ENCODE measurements around the gene ANKRD11. TPM values are rescaled to one million over a fixed set of nuclear protein-coding genes. Genes with fewer than 3 reads are reported as not detected.

ANKRD11 gene
- total RNA-seq, 1 experiment from 2014 or later = 99.4 TPM

GRCh38 chr16:89288966-89289365, 201.4 kb downstream of the ANKRD11 start:
- Histone ChIP-seq H3K27me3 (ENCODE audit: control insufficient read depth, insufficient read depth, low read length) (no peaks in the 10 kb centered on the region), H3K4me3 (ENCODE audit: low read depth in 2 of 2, low read length in 2 of 2) (no peak overlapping the region), H3K36me3 (ENCODE audit: control insufficient read depth, insufficient read depth, low read length) (peaks cover 9% of the 10 kb centered on the region), H3K27ac (ENCODE audit: low read length) (no peak overlapping the region), H3K4me1 (ENCODE audit: control insufficient read depth, insufficient read depth, low read length) (peaks cover 17% of the 10 kb centered on the region), H3K9me3 (ENCODE audit: control insufficient read depth, insufficient read depth, low read depth, low read length) (no peaks in the 10 kb centered on the region)
- intact Hi-C loops (cut with micrococcal nuclease; ENCODE audit: unreplicated experiment) (no loop called here), in situ Hi-C loops (cut with HindIII; ENCODE audit: low pct_unique_long_range_greater_than_20kb, low sequenced_read_pairs) (no loop called here)
- CTCF ChIA-PET = no interaction called here
- DNase-seq (ENCODE audit: low read depth, low spot score) (no peak), ATAC-seq (no peak)
- POLR2A ChIA-PET = interaction anchor here (0.6 kb wide), 1 partner anchor 513 kb away, joined by 4 read pairs; no protein-coding TSS in a partner anchor
- BruUV-seq (replicated peaks) = no TSS peak
- TF ChIP-seq, protein P1, sequence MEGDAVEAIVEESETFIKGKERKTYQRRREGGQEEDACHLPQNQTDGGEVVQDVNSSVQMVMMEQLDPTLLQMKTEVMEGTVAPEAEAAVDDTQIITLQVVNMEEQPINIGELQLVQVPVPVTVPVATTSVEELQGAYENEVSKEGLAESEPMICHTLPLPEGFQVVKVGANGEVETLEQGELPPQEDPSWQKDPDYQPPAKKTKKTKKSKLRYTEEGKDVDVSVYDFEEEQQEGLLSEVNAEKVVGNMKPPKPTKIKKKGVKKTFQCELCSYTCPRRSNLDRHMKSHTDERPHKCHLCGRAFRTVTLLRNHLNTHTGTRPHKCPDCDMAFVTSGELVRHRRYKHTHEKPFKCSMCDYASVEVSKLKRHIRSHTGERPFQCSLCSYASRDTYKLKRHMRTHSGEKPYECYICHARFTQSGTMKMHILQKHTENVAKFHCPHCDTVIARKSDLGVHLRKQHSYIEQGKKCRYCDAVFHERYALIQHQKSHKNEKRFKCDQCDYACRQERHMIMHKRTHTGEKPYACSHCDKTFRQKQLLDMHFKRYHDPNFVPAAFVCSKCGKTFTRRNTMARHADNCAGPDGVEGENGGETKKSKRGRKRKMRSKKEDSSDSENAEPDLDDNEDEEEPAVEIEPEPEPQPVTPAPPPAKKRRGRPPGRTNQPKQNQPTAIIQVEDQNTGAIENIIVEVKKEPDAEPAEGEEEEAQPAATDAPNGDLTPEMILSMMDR (IDR thresholded peaks at IDR 0.05) = no peak
- TF ChIP-seq, protein P2, sequence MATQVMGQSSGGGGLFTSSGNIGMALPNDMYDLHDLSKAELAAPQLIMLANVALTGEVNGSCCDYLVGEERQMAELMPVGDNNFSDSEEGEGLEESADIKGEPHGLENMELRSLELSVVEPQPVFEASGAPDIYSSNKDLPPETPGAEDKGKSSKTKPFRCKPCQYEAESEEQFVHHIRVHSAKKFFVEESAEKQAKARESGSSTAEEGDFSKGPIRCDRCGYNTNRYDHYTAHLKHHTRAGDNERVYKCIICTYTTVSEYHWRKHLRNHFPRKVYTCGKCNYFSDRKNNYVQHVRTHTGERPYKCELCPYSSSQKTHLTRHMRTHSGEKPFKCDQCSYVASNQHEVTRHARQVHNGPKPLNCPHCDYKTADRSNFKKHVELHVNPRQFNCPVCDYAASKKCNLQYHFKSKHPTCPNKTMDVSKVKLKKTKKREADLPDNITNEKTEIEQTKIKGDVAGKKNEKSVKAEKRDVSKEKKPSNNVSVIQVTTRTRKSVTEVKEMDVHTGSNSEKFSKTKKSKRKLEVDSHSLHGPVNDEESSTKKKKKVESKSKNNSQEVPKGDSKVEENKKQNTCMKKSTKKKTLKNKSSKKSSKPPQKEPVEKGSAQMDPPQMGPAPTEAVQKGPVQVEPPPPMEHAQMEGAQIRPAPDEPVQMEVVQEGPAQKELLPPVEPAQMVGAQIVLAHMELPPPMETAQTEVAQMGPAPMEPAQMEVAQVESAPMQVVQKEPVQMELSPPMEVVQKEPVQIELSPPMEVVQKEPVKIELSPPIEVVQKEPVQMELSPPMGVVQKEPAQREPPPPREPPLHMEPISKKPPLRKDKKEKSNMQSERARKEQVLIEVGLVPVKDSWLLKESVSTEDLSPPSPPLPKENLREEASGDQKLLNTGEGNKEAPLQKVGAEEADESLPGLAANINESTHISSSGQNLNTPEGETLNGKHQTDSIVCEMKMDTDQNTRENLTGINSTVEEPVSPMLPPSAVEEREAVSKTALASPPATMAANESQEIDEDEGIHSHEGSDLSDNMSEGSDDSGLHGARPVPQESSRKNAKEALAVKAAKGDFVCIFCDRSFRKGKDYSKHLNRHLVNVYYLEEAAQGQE (IDR thresholded peaks at IDR 0.05; ENCODE audit: insufficient read depth in 1 of 2, low read depth in 2 of 2, low read length in 1 of 2) = no peak
- TF ChIP-seq SIN3A (IDR thresholded peaks at IDR 0.05; ENCODE audit: borderline replicate concordance, insufficient read depth, low read depth, low read length) = no peak
- TF ChIP-seq POLR2AphosphoS5 (IDR thresholded peaks at IDR 0.05; ENCODE audit: low read depth, low read length) = no peak
- TF ChIP-seq TCF7L2 (IDR thresholded peaks at IDR 0.05; ENCODE audit: low read depth, low read length) = no peak

- in situ Hi-C loops (cut with HindIII; ENCODE audit: low pct_unique_long_range_greater_than_20kb, low sequenced_read_pairs) = no loop called here
- peaks cover 17% of the 10 kb centered on the region for H3K4me1 ChIP-seq (ENCODE audit: control insufficient read depth, insufficient read depth, low read length)
- H3K9me3 ChIP-seq (ENCODE audit: control insufficient read depth, insufficient read depth, low read depth, low read length) = no peaks in the 10 kb centered on the region
- no peak overlapping the region for H3K4me3 ChIP-seq (ENCODE audit: low read depth in 2 of 2, low read length in 2 of 2)
- ATAC-seq = no peak
- H3K36me3 ChIP-seq (ENCODE audit: control insufficient read depth, insufficient read depth, low read length) = peaks cover 9% of the 10 kb centered on the region
- ChIA-PET POLR2A (no interaction called here), CTCF (no interaction called here)
- no peaks in the 10 kb centered on the region for H3K27me3 ChIP-seq (ENCODE audit: control insufficient read depth, insufficient read depth, low read length)
- BruUV-seq (replicated peaks) = no TSS peak
- TF ChIP-seq, protein P1 (IDR thresholded peaks at IDR 0.05) = no peak
- TF ChIP-seq SIN3A (IDR thresholded peaks at IDR 0.05; ENCODE audit: borderline replicate concordance, insufficient read depth, low read depth, low read length) (no peak), POLR2AphosphoS5 (IDR thresholded peaks at IDR 0.05; ENCODE audit: low read depth, low read length) (no peak), TCF7L2 (IDR thresholded peaks at IDR 0.05; ENCODE audit: low read depth, low read length) (no peak)
- TF ChIP-seq, protein P2 (IDR thresholded peaks at IDR 0.05; ENCODE audit: insufficient read depth in 1 of 2, low read depth in 2 of 2, low read length in 1 of 2) = no peak
- intact Hi-C loops (cut with micrococcal nuclease; ENCODE audit: unreplicated experiment) = no loop called here
- DNase-seq (ENCODE audit: low read depth, low spot score) = no peak
- no peak overlapping the region for H3K27ac ChIP-seq (ENCODE audit: low read length)
Measured at GRCh38 chr16:89288577-89288844, 201.8 kb downstream of the ANKRD11 start.

Measured in Panc1 (cell line).